ENCODE data around the gene MAP3K7. TPM values are rescaled to one million over a fixed set of nuclear protein-coding genes. Genes with fewer than 3 reads are reported as not detected.

MAP3K7 gene
- polyA plus RNA-seq, 1 experiment: 23.1 TPM

GRCh38 chr6:90488816-90489215, 98.1 kb downstream of the MAP3K7 start:
- ChIA-PET CTCF (interaction anchor here (1.1 kb wide), 1 partner anchor 9 kb away, joined by 3 read pairs; no protein-coding TSS in a partner anchor), POLR2A (no interaction called here)
- H3K36me3 ChIP-seq (ENCODE audit: control insufficient read depth, insufficient read depth, low read length): no peaks in the 10 kb centered on the region
- H3K27me3 ChIP-seq (ENCODE audit: control insufficient read depth, insufficient read depth, low read length): peaks cover 5% of the 10 kb centered on the region
- DNase-seq (ENCODE audit: low read depth): no peak
- TF ChIP-seq CTCF (IDR thresholded peaks at IDR 0.05; ENCODE audit: insufficient read depth, low read depth, low read length): no peak
- H3K4me3 ChIP-seq (ENCODE audit: low read depth, low read length): no peak overlapping the region

DNA sequence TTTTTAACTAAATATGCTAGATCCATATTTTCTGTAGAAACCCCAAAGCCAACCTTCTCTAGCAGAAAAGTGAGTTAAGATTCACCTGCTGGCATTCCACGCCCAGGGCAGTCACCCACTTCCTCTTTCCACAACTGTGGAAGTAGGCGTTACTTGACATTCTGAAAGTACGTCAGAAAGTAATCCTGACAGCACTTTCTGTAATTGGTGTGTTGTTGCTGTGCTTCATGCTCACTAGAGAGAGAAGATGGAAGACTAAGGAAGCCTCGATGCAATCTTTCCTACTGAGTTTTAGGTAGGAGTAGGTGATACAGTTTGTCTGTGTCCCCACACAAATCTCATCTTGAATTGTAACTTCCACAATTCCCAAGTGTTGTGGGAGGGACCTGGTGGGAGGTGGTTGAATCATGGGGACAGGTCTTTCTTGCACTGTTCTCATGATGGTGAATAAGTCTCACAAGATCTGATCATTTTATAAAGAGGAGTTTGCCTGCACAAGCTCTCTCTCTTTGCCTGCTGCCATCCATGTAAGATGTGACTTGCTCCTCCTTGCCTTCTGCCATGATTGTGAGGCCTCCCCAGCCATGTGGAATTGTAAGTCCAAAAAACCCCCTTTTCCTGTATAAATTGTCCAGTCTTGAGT, 101.1 kb downstream of the MAP3K7 start:
- no peak for TF ChIP-seq CTCF (IDR thresholded peaks at IDR 0.05; ENCODE audit: insufficient read depth, low read depth, low read length)
- ChIA-PET CTCF (interaction anchor here (1.0 kb wide), 1 partner anchor 56 kb away, joined by 3 read pairs; no protein-coding TSS in a partner anchor), POLR2A (no interaction called here)

DNA sequence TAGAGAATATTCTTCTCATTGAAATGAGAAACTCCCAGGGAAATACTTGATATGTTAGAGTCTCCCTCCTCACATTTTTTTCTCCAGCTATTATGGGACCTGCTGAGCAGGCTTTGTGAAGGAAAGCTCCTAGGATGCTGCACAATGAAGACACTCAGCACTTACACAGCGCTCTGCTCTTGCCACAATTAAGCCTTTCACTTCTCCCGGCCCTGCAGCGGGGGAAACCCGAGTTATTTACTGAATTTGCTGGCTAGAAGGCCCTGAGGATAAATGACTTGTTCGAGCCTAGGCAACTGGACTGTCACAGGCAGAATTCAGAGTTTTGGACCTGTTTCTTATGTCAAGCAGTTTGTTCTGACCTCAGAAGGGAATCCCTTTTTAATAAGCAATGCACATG, 102.0 kb downstream of the MAP3K7 start:
- ChIA-PET POLR2A (no interaction called here), CTCF (interaction anchor here (1.8 to 2.9 kb wide), 2 partner anchors 13 to 544 kb away, joined by 5 to 15 read pairs; no protein-coding TSS in a partner anchor)
- H3K36me3 ChIP-seq (ENCODE audit: control insufficient read depth, insufficient read depth, low read length): no peaks in the 10 kb centered on the region
- H3K4me3 ChIP-seq (ENCODE audit: low read depth, low read length): no peak overlapping the region
- no peak for TF ChIP-seq CTCF (IDR thresholded peaks at IDR 0.05; ENCODE audit: insufficient read depth, low read depth, low read length)
- DNase-seq (ENCODE audit: low read depth): no peak
- H3K27me3 ChIP-seq (ENCODE audit: control insufficient read depth, insufficient read depth, low read length): peaks cover 3% of the 10 kb centered on the region

More for the DNA sequence above, 101.1 kb downstream of the MAP3K7 start:
- DNase-seq (ENCODE audit: low read depth): no peak
- peaks cover 5% of the 10 kb centered on the region for H3K27me3 ChIP-seq (ENCODE audit: control insufficient read depth, insufficient read depth, low read length)
- H3K36me3 ChIP-seq (ENCODE audit: control insufficient read depth, insufficient read depth, low read length): no peaks in the 10 kb centered on the region
- no peak overlapping the region for H3K4me3 ChIP-seq (ENCODE audit: low read depth, low read length)

DNA sequence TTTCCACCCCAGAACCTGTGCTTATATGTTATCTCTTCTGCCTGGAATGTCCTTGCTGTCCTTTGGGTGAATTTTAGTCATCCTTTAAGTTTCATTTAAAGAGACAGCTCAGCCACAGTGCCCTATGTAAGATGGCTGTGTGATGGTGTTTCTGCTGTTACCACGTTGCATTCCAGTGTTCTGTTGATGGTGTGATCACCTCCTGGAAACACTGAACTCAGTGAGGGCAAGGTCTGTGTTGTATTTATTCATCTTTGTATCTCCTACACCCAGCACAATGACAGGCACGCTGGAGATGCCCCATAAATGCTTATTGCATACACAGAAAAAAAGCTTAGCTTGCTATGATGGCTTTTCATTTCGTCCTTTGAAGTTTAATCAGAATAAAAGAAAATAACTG, 102.5 kb downstream of the MAP3K7 start:
- DNase-seq (ENCODE audit: low read depth): no peak
- H3K27me3 ChIP-seq (ENCODE audit: control insufficient read depth, insufficient read depth, low read length): peaks cover 3% of the 10 kb centered on the region; the same call in 1 of the 2 replicates
- H3K4me3 ChIP-seq (ENCODE audit: low read depth, low read length): no peak overlapping the region
- ChIA-PET POLR2A (no interaction called here), CTCF (interaction anchor here (1.8 to 2.9 kb wide), 2 partner anchors 13 to 544 kb away, joined by 5 to 15 read pairs; no protein-coding TSS in a partner anchor)
- TF ChIP-seq CTCF (IDR thresholded peaks at IDR 0.05; ENCODE audit: insufficient read depth, low read depth, low read length): no peak
- H3K36me3 ChIP-seq (ENCODE audit: control insufficient read depth, insufficient read depth, low read length): no peaks in the 10 kb centered on the region

DNA sequence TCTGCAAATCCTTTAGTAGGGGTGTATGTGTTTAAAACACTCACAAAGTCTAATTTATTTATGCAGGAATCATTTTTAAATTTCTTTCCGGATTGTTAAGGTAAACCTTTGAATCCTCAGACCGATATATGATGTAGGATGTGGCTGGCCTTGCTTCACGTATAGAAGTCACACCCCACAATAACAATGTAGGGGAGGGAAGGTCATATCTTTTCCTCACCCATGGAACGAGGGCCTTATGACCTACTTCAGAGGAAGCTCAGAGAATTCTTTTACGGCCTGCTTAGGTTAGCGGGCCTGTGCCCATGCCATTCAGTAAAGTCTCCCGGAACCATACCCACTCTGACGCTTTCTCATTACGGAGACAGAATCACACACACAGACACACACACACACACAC, 102.9 kb downstream of the MAP3K7 start:
- no peak for TF ChIP-seq CTCF (IDR thresholded peaks at IDR 0.05; ENCODE audit: insufficient read depth, low read depth, low read length)
- ChIA-PET CTCF (interaction anchor here (1.8 to 2.9 kb wide), 2 partner anchors 14 to 544 kb away, joined by 5 to 15 read pairs; no protein-coding TSS in a partner anchor), POLR2A (no interaction called here)
- no peak overlapping the region for H3K4me3 ChIP-seq (ENCODE audit: low read depth, low read length)
- peaks cover 3% of the 10 kb centered on the region; the same call in 1 of the 2 replicates for H3K27me3 ChIP-seq (ENCODE audit: control insufficient read depth, insufficient read depth, low read length)
- no peaks in the 10 kb centered on the region for H3K36me3 ChIP-seq (ENCODE audit: control insufficient read depth, insufficient read depth, low read length)
- no peak for DNase-seq (ENCODE audit: low read depth)

All from BJ (cell line).